ENCODE data around the gene BACH1.

The BACH1 gene

DNA sequence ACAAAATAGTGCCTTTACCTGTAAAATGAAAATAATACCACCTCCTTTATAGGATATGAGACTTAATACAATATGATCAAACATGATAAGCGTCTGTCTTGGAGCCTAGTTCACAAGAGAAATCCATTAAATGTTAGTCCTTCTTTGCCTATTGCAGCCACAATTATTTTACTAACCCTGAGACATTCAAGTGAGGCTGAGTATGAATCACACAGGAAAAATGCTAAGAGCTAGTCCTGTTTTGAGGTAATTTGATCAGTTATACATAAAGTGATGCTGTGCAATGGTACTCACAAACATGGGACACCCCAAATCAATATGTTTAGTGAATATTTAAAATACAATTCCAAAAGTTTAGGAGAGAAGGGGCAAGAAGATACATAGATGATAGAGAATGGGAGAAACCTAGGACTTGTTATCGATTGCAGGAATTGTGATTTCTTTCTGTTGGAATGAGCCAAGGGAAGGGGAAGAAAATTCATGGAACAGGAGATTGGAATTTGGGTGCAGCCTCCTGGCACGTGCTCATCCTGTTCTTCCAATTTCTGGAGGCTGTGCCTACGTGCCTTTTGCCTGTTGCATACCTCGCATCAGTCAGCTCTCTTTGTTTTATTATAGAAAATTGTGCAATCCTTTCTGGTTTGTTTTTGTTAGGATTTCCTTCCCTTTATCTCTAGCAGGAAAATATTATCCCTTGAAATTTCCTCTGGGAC lies 39.9 kb upstream of the BACH1 start:
- Histone ChIP-seq H3K27me3 (replicated peaks; ENCODE audit: insufficient read depth, low read length) (no peaks in the 10 kb centered on the region), H4K20me1 (ENCODE audit: insufficient read depth, low read length) (no peaks in the 10 kb centered on the region), H3K79me2 (ENCODE audit: low read length) (no peaks in the 10 kb centered on the region), H3K9ac (ENCODE audit: low read length) (no peak overlapping the region), H3K4me2 (ENCODE audit: low read depth, low read length) (no peak overlapping the region), H3K4me1 (ENCODE audit: low read length) (no peaks in the 10 kb centered on the region), H3K9me3 (replicated peaks; ENCODE audit: insufficient read depth, low read length) (no peaks in the 10 kb centered on the region), H3K27ac (ENCODE audit: low read length) (no peak overlapping the region), H3K36me3 (replicated peaks; ENCODE audit: insufficient read depth, low read length) (no peaks in the 10 kb centered on the region), H2AFZ (ENCODE audit: low read length) (no peak overlapping the region), H3K4me3 (ENCODE audit: low read length) (no peak overlapping the region), H3K9me2 (replicated peaks; ENCODE audit: insufficient read depth, low read length) (no peaks in the 10 kb centered on the region), H3F3A (ENCODE audit: insufficient read depth, low read length) (no peaks in the 10 kb centered on the region)
- no peak for DNase-seq
- no peak for TF ChIP-seq EZH2 (optimal IDR thresholded peaks at IDR 0.05; ENCODE audit: low read depth, low read length)
- no peak for TF ChIP-seq EZH2phosphoT487 (IDR thresholded peaks at IDR 0.05; ENCODE audit: low read length)
- TF ChIP-seq, protein P1, sequence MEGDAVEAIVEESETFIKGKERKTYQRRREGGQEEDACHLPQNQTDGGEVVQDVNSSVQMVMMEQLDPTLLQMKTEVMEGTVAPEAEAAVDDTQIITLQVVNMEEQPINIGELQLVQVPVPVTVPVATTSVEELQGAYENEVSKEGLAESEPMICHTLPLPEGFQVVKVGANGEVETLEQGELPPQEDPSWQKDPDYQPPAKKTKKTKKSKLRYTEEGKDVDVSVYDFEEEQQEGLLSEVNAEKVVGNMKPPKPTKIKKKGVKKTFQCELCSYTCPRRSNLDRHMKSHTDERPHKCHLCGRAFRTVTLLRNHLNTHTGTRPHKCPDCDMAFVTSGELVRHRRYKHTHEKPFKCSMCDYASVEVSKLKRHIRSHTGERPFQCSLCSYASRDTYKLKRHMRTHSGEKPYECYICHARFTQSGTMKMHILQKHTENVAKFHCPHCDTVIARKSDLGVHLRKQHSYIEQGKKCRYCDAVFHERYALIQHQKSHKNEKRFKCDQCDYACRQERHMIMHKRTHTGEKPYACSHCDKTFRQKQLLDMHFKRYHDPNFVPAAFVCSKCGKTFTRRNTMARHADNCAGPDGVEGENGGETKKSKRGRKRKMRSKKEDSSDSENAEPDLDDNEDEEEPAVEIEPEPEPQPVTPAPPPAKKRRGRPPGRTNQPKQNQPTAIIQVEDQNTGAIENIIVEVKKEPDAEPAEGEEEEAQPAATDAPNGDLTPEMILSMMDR (IDR thresholded peaks at IDR 0.05; ENCODE audit: low read length), result no peak

DNA sequence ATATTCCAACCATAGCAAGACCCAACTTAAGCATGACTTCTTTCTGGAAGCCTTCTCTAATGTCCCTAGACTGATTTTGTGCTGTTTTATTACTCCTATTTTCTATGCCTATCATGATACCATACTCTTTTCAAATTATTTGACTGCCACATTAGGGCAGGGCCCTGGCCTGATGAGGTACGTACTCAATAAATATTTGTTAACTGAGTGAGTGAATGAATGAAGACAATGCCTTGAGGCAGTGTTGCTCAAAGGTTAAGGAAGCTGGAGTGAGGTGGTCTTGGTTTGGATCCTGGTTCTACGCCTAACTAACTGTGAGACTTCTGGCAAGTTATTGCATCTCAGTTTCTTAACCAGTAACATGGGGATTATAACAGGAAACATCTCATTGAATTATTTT lies 38.3 kb upstream of the BACH1 start:
- H3K27ac ChIP-seq (ENCODE audit: low read length), result no peak overlapping the region

GRCh38 chr21:29261555-29262540 lies 36.9 kb upstream of the BACH1 start:
- H3K4me2 ChIP-seq (ENCODE audit: low read depth, low read length), result no peak overlapping the region
- no peaks in the 10 kb centered on the region for H4K20me1 ChIP-seq (ENCODE audit: insufficient read depth, low read length)
- no peak overlapping the region for H3K27ac ChIP-seq (ENCODE audit: low read length)
- H3K27me3 ChIP-seq (replicated peaks; ENCODE audit: insufficient read depth, low read length), result no peaks in the 10 kb centered on the region
- H3K9me3 ChIP-seq (replicated peaks; ENCODE audit: insufficient read depth, low read length), result no peaks in the 10 kb centered on the region
- no peaks in the 10 kb centered on the region for H3F3A ChIP-seq (ENCODE audit: insufficient read depth, low read length)
- no peaks in the 10 kb centered on the region for H3K36me3 ChIP-seq (replicated peaks; ENCODE audit: insufficient read depth, low read length)
- no peaks in the 10 kb centered on the region for H3K9me2 ChIP-seq (replicated peaks; ENCODE audit: insufficient read depth, low read length)
- no peaks in the 10 kb centered on the region for H3K4me1 ChIP-seq (ENCODE audit: low read length)
- H3K4me3 ChIP-seq (ENCODE audit: low read length), result no peak overlapping the region
- H2AFZ ChIP-seq (ENCODE audit: low read length), result no peak overlapping the region
- DNase-seq, result no peak
- no peak for TF ChIP-seq EZH2phosphoT487 (IDR thresholded peaks at IDR 0.05; ENCODE audit: low read length)
- TF ChIP-seq, protein P1 (IDR thresholded peaks at IDR 0.05; ENCODE audit: low read length), result no peak
- H3K9ac ChIP-seq (ENCODE audit: low read length), result no peak overlapping the region
- no peaks in the 10 kb centered on the region for H3K79me2 ChIP-seq (ENCODE audit: low read length)

More for the DNA sequence above, 38.3 kb upstream of the BACH1 start:
- Histone ChIP-seq H3K4me3 (ENCODE audit: low read length) (no peak overlapping the region), H3K27me3 (replicated peaks; ENCODE audit: insufficient read depth, low read length) (no peaks in the 10 kb centered on the region), H3K9me2 (replicated peaks; ENCODE audit: insufficient read depth, low read length) (no peaks in the 10 kb centered on the region), H3K9me3 (replicated peaks; ENCODE audit: insufficient read depth, low read length) (no peaks in the 10 kb centered on the region), H3K79me2 (ENCODE audit: low read length) (no peaks in the 10 kb centered on the region), H3F3A (ENCODE audit: insufficient read depth, low read length) (no peaks in the 10 kb centered on the region), H4K20me1 (ENCODE audit: insufficient read depth, low read length) (no peaks in the 10 kb centered on the region), H3K9ac (ENCODE audit: low read length) (no peak overlapping the region), H3K4me1 (ENCODE audit: low read length) (no peaks in the 10 kb centered on the region), H3K4me2 (ENCODE audit: low read depth, low read length) (no peak overlapping the region), H2AFZ (ENCODE audit: low read length) (no peak overlapping the region), H3K36me3 (replicated peaks; ENCODE audit: insufficient read depth, low read length) (no peaks in the 10 kb centered on the region)
- DNase-seq, result no peak
- TF ChIP-seq EZH2 (optimal IDR thresholded peaks at IDR 0.05; ENCODE audit: low read depth, low read length) (no peak), EZH2phosphoT487 (IDR thresholded peaks at IDR 0.05; ENCODE audit: low read length) (no peak)
- TF ChIP-seq, protein P1 (IDR thresholded peaks at IDR 0.05; ENCODE audit: low read length), result no peak
